Measurements from ENCODE around the gene FAXDC2.

The FAXDC2 gene

GRCh38 chr5:154802050-154802449, 48.4 kb downstream of the FAXDC2 start:
- DNase-seq (ENCODE audit: low read depth in 1 of 2, low spot score in 1 of 2) = no peak
- no peaks in the 10 kb centered on the region for H3K27me3 ChIP-seq (ENCODE audit: insufficient read depth, poor library complexity, severe bottlenecking)
- no peak for TF ChIP-seq GABPA (IDR thresholded peaks at IDR 0.05; ENCODE audit: low read depth)
- no peak for TF ChIP-seq POLR2AphosphoS5 (IDR thresholded peaks at IDR 0.05; ENCODE audit: low read depth)
- no peak for TF ChIP-seq CTCF (IDR thresholded peaks at IDR 0.05; ENCODE audit: insufficient read depth, low read length)
- TF ChIP-seq REST (IDR thresholded peaks at IDR 0.05; ENCODE audit: insufficient replicate concordance, low read depth) = no peak
- TF ChIP-seq SPI1 (IDR thresholded peaks at IDR 0.05; ENCODE audit: borderline replicate concordance, low read depth) = no peak
- no peak overlapping the region for H3K27ac ChIP-seq (replicated peaks)
- H3K4me3 ChIP-seq (replicated peaks; ENCODE audit: insufficient read depth, low read length) = no peak overlapping the region

GRCh38 chr5:154801083-154801482, 49.3 kb downstream of the FAXDC2 start:
- no peak overlapping the region for H3K27ac ChIP-seq (replicated peaks)

GRCh38 chr5:154800582-154800981, 49.8 kb downstream of the FAXDC2 start:
- H3K27me3 ChIP-seq (ENCODE audit: insufficient read depth, poor library complexity, severe bottlenecking) = no peaks in the 10 kb centered on the region
- no peak overlapping the region for H3K4me3 ChIP-seq (replicated peaks; ENCODE audit: insufficient read depth, low read length)
- TF ChIP-seq POLR2AphosphoS5 (IDR thresholded peaks at IDR 0.05; ENCODE audit: low read depth) = no peak
- no peak for TF ChIP-seq CTCF (IDR thresholded peaks at IDR 0.05; ENCODE audit: insufficient read depth, low read length)
- TF ChIP-seq REST (IDR thresholded peaks at IDR 0.05; ENCODE audit: insufficient replicate concordance, low read depth) = no peak
- no peak for TF ChIP-seq GABPA (IDR thresholded peaks at IDR 0.05; ENCODE audit: low read depth)
- no peak for TF ChIP-seq SPI1 (IDR thresholded peaks at IDR 0.05; ENCODE audit: borderline replicate concordance, low read depth)
- no peak overlapping the region for H3K27ac ChIP-seq (replicated peaks)
- no peak for DNase-seq (ENCODE audit: low read depth in 1 of 2, low spot score in 1 of 2)

More at GRCh38 chr5:154801083-154801482, 49.3 kb downstream of the FAXDC2 start:
- TF ChIP-seq CTCF (IDR thresholded peaks at IDR 0.05; ENCODE audit: insufficient read depth, low read length) = no peak
- TF ChIP-seq SPI1 (IDR thresholded peaks at IDR 0.05; ENCODE audit: borderline replicate concordance, low read depth) = no peak
- no peak for TF ChIP-seq REST (IDR thresholded peaks at IDR 0.05; ENCODE audit: insufficient replicate concordance, low read depth)
- TF ChIP-seq POLR2AphosphoS5 (IDR thresholded peaks at IDR 0.05; ENCODE audit: low read depth) = no peak
- TF ChIP-seq GABPA (IDR thresholded peaks at IDR 0.05; ENCODE audit: low read depth) = no peak
- no peaks in the 10 kb centered on the region for H3K27me3 ChIP-seq (ENCODE audit: insufficient read depth, poor library complexity, severe bottlenecking)
- DNase-seq (ENCODE audit: low read depth in 1 of 2, low spot score in 1 of 2) = no peak
- H3K4me3 ChIP-seq (replicated peaks; ENCODE audit: insufficient read depth, low read length) = no peak overlapping the region

Data from HL-60 (cell line).